Esophagus squamous epithelium (tissue), 5 donors: ENCODE data around the gene RBM39. TPM values are rescaled to one million over a fixed set of nuclear protein-coding genes. Genes with fewer than 3 reads are reported as not detected.

Experiments used
- DNase-seq: peaks from one replicate; lab custom pipeline; 2025; lab: John Stamatoyannopoulos, UW
- H3K27ac ChIP-seq, 4 donors: fragments of 200-600 bp; sonication (generic); one replicate each; pipeline ENCODE4 v1.5.1; 2016 to 2019; ENCODE audit warnings: mild to moderate bottlenecking in 1 of 4
- H3K27me3 ChIP-seq, 4 donors: fragments of 200-600 bp; sonication (generic); 1 replicate in 3 of 4; 2 replicates in 1 of 4; pipeline versions ENCODE4 v1.5.1 to v1.6.0; 2017 to 2021; ENCODE audit warnings: antibody characterized with exemption in 1 of 4
- H3K36me3 ChIP-seq, 3 donors: fragments of 200-600 bp; sonication (generic); one replicate each; pipeline ENCODE4 v1.5.1; 2016 to 2019
- H3K4me1 ChIP-seq, 3 donors: fragments of 200-600 bp; sonication (generic); one replicate each; pipeline ENCODE4 v1.5.1; 2017 to 2019
- H3K4me3 ChIP-seq, 4 donors: fragments of 200-600 bp; sonication (generic); 1 replicate in 3 of 4; 2 replicates in 1 of 4; pipeline ENCODE4 v1.5.1; 2016 to 2019; ENCODE audit warnings: mild to moderate bottlenecking in 2 of 4, moderate library complexity in 1 of 4
- H3K9me3 ChIP-seq, 3 donors: fragments of 200-600 bp; sonication (generic); one replicate each; pipeline ENCODE4 v1.5.1; 2016 to 2019
- POLR2A ChIP-seq, 4 donors: fragments of 450-650 bp; IDR thresholded peaks; one replicate each; pipeline ENCODE4 v1.6.1; 2017; ENCODE audit warnings: antibody characterized with exemption in 4 of 4, mild to moderate bottlenecking in 4 of 4, moderate library complexity in 3 of 4
- whole genome bisulfite sequencing, 2 donors: methylation state at CpG; one replicate each; pipeline ENCODE4 v1.1.5; 2018; 5-methylcytosine and 5-hydroxymethylcytosine counted together
- intact Hi-C: fragments of 100-400 bp; cut with DNase I; formaldehyde crosslinking; loops from one replicate; pipeline ENCODE4 v1.15.0; 2022
- total RNA-seq, 4 donors: library from RNA; depleted of rRNA; stranded (reverse); fragments of >200 nt; gene quantifications; one replicate each; pipeline ENCODE4 v1.1.0, GENCODE V29; 2016
- TF ChIP-seq, protein P1 (sequence below), 6 experiments: fragments of 450-650 bp in 4 of 6; fragments of 200-600 bp in 2 of 6; sonication (generic) in 2 of 6; IDR thresholded peaks; one replicate each; pipeline ENCODE4 v1.5.1; 2016 to 2019; ENCODE audit warnings: antibody characterized with exemption in 6 of 6, mild to moderate bottlenecking in 4 of 6, moderate library complexity in 4 of 6
- donor health status: DM: yes; HTN: yes; CAD: no.

Gene RBM39
- total RNA-seq, 4 donors from 2014 or later: 149 to 326 (median 182) TPM

DNA sequence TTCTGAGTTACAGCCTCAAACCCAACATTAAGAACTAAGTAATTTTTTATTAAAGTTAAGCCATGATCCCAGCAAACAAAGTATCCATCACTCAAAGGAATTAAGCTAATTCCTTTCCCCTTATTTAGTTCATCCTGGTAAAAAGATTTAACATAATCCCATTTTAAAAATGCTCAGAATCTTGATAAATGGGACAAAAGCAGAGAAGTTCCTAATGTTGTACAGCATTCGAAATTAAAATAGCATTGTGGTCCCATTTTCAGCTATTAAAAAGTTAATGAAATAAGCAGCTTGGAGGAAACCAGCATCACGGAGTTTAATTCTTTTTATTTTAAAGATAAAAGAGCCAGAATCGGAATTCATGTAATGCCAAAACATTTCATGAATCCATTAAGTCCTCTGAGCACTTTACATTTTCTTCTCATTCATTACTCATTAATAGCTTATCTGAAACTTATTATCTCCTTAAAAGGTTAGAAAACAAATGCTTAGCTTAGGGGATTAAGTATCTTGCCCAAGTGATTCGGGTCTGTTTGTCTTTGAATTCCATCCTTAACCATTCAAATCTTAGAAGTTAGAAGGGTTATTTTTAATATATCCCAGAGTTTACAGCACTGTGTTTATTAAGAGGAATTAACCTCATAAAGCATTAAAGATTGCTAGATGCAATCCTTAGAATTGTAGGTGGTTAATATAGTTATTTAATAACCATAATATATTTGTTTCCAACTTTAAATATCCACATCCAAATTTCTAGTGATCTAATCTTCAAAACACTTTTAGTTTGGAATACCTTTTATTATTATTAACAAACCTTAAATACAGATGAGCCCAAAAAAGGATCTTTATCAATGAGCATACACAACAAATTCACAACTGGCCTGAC is 11.2 kb downstream of the RBM39 start:
- Histone ChIP-seq H3K4me3 (no peak overlapping the region), H3K36me3 (peaks cover 20 to 100% (median 56%) of the 10 kb centered on the region in 3 donors), H3K4me1 (peaks cover 0 to 75% (median 31%) of the 10 kb centered on the region in 3 donors), H3K9me3 (no peaks in the 10 kb centered on the region), H3K27ac (peak overlapping the region in 2 of 4 donors; percentile 34 to 36), H3K27me3 (no peaks in the 10 kb centered on the region)
- intact Hi-C loops: no loop called here
- no peak for DNase-seq
- 46 to 48% methylated on average over 4 of the region's 4 CpGs for WGBS, 2 donors
- no peak for TF ChIP-seq POLR2A (IDR thresholded peaks at IDR 0.05)
- TF ChIP-seq, protein P1, sequence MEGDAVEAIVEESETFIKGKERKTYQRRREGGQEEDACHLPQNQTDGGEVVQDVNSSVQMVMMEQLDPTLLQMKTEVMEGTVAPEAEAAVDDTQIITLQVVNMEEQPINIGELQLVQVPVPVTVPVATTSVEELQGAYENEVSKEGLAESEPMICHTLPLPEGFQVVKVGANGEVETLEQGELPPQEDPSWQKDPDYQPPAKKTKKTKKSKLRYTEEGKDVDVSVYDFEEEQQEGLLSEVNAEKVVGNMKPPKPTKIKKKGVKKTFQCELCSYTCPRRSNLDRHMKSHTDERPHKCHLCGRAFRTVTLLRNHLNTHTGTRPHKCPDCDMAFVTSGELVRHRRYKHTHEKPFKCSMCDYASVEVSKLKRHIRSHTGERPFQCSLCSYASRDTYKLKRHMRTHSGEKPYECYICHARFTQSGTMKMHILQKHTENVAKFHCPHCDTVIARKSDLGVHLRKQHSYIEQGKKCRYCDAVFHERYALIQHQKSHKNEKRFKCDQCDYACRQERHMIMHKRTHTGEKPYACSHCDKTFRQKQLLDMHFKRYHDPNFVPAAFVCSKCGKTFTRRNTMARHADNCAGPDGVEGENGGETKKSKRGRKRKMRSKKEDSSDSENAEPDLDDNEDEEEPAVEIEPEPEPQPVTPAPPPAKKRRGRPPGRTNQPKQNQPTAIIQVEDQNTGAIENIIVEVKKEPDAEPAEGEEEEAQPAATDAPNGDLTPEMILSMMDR (IDR thresholded peaks at IDR 0.05): no peak

DNA sequence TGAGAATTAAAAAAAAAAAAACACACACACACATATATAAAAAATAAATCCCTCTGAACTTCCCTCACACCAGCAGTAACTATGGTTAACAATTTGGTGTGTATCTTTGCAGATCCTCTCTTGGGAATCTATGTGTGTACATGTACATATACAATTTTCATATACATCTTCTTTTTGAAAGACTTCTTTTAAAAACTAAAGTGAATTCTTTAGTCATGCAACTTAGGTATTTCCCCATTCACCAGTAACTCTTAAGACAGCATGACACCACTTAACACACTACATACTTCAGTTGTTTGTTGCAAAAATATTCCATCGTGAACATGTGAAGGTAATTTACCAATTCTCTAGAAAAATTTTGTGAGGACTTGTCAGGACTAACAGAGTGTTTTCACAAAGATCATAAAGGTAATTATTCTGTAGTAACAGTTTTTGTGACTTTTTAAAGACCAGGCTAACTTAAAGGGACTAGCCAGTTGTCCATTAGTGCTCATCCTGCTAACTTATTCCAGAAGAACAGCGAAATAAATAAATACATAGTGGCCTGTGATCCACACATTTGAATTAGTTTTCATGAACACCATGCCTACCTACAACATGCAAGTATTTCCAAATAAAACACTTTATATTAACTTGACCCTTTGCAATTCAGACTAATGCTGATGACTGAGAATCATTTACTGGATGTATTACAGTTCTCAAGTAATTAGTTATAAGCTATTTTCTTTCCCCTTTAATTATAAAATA is 12.1 kb downstream of the RBM39 start:
- TF ChIP-seq, protein P1 (IDR thresholded peaks at IDR 0.05): no peak
- no peak for TF ChIP-seq POLR2A (IDR thresholded peaks at IDR 0.05)
- whole genome bisulfite sequencing, 2 donors: 58 to 76% methylated on average over 2 of the region's 2 CpGs
- H3K27ac ChIP-seq: peak overlapping the region in 2 of 4 donors; percentile 34 to 36
- intact Hi-C loops: no loop called here
- no peaks in the 10 kb centered on the region for H3K9me3 ChIP-seq
- DNase-seq: no peak
- H3K4me3 ChIP-seq: peak overlapping the region in 1 of 4 donors; percentile 4
- H3K4me1 ChIP-seq: peaks cover 0 to 70% (median 26%) of the 10 kb centered on the region in 3 donors
- no peaks in the 10 kb centered on the region for H3K27me3 ChIP-seq
- H3K36me3 ChIP-seq: peaks cover 23 to 100% (median 58%) of the 10 kb centered on the region in 3 donors

DNA sequence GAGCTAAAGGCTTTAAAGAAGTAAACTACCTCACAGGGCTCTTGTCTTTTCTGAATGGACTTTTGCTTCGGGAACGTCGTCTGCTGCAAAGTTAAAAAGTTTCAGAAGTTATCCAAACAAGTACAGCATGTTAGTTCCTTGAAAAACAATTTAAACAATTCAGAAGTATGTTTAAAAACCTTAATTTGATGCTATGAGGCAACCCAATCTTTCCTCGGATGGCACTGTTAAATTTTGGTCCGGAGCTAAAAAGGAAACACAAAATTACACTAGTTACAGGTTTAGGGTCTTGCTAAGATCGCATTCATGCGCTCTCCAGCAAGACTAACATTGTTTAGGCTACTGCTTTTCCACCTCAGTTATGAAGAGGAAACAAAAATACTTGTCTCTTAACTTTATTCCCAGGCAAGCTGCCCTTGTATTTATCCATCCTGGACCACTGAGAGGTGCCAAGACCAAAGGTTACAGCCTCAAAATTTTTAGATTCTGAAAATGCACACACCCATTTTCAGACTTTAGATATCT is 12.7 kb downstream of the RBM39 start:
- no peak overlapping the region for H3K4me3 ChIP-seq
- no peaks in the 10 kb centered on the region for H3K27me3 ChIP-seq
- TF ChIP-seq POLR2A (IDR thresholded peaks at IDR 0.05): no peak
- TF ChIP-seq, protein P1 (IDR thresholded peaks at IDR 0.05): no peak
- H3K36me3 ChIP-seq: peaks cover 23 to 100% (median 56%) of the 10 kb centered on the region in 3 donors
- no peaks in the 10 kb centered on the region for H3K9me3 ChIP-seq
- WGBS, 2 donors: 69 to 74% methylated on average over 7 of the region's 7 CpGs
- DNase-seq: no peak
- H3K27ac ChIP-seq: no peak overlapping the region
- H3K4me1 ChIP-seq: peaks cover 0 to 66% (median 20%) of the 10 kb centered on the region in 3 donors
- intact Hi-C loops: no loop called here

DNA sequence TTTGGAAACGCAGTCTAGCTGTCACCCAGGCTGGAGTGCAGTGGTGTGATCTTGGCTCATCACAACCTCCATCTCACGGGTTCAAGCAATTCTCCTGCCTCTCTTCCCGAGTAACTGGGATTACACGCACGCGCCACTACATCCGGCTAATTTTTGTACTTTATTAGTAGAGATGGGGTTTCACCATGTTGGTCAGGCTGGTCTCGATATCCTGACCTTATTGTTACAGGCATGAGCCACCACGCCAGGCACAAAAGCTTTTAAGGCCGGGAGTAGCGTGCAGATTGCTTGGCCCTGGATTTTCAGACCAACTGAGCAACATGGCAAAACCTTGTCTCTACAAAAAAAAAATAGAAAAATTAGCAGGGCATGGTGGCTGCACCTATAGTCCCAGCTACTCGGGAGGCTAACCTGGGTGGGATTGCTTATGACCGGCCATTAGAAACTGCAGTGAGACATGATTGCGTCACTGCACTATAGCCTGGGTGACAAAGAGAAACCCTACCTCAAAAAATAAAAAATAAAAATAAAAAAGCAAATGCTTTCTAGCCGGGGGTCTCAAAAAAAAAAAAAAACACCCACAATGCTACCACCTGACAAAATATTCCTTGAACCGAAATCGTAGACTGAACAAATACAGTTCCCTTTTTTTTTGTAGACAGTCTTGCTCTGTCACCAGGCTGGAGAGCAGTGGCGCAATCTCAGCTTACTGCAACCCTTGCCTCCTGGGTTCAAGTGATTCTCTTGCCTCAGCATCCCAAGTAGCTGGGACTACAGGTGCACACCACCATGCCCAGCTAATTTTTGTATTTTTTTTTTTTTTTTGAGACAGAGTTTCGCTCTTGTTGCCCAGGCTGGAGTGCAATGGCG is 15.0 kb downstream of the RBM39 start:
- 91 to 93% methylated on average over 17 to 20 of the region's 20 CpGs for WGBS, 2 donors
- DNase-seq: no peak
- intact Hi-C loops: no loop called here
- H3K4me3 ChIP-seq: no peak overlapping the region
- peaks cover 32 to 100% (median 69%) of the 10 kb centered on the region in 3 donors for H3K36me3 ChIP-seq
- no peaks in the 10 kb centered on the region for H3K9me3 ChIP-seq
- no peak overlapping the region for H3K27ac ChIP-seq
- H3K27me3 ChIP-seq: no peaks in the 10 kb centered on the region
- H3K4me1 ChIP-seq: peaks cover 0 to 53% (median 5%) of the 10 kb centered on the region in 3 donors
- no peak for TF ChIP-seq POLR2A (IDR thresholded peaks at IDR 0.05)
- TF ChIP-seq, protein P1 (IDR thresholded peaks at IDR 0.05): no peak
